ENCODE data around the gene STAT5A. TPM values are rescaled to one million over a fixed set of nuclear protein-coding genes. Genes with fewer than 3 reads are reported as not detected.
A peak's percentile ranks its signal among the peaks of the same experiment; 100 is the strongest.
"Not testable (repeated sequence)": the region's sequence is repeated elsewhere in the genome, so short reads cannot be mapped to it uniquely, and the experiment has no call there.

Gene STAT5A
- total RNA-seq, 1 donor from 2014 or later, result 346 TPM

DNA sequence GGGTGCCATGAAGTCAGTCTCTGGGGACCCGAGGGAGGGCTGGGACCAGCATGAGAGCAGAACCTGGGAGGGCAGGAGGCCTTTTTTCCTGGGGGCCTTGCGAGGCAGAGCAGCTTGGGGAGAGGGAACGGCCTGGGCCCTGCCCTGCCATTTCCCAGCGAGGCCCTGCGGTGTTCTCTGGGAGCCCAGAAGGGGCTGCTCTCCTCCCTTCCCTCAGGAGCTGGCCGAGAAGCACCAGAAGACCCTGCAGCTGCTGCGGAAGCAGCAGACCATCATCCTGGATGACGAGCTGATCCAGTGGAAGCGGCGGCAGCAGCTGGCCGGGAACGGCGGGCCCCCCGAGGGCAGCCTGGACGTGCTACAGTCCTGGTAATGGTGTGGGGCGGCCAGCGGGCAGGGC, 11.6 kb downstream of the STAT5A start:
- intact Hi-C loops (cut with micrococcal nuclease); DNase-seq; H3K9me3 Mint-ChIP-seq; H3K27me3 Mint-ChIP-seq; H3K4me3 Mint-ChIP-seq; H3K27ac Mint-ChIP-seq: not testable (repeated sequence)
- peaks cover 66% of the 10 kb centered on the region for H3K36me3 Mint-ChIP-seq (ENCODE audit: low read depth)
- H3K4me1 Mint-ChIP-seq, result peaks cover 27% of the 10 kb centered on the region

DNA sequence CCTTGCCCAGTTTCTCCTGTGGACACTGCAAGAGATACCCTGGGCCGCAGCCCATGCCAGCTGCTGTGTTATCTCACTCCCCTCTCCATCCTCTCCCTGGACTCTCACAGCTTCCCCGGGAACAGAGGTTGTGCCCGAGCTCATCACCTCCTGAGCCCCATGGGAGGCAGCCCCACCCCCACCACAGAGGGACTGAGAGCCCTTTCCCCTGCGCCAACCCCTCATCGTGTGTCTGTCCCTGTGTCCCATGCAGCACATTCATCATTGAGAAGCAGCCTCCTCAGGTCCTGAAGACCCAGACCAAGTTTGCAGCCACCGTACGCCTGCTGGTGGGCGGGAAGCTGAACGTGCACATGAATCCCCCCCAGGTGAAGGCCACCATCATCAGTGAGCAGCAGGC, 12.7 kb downstream of the STAT5A start:
- H3K27ac Mint-ChIP-seq, result no peak overlapping the region
- H3K4me1 Mint-ChIP-seq, result peaks cover 22% of the 10 kb centered on the region
- no peak overlapping the region for H3K4me3 Mint-ChIP-seq
- H3K27me3 Mint-ChIP-seq, result no peaks in the 10 kb centered on the region
- no peaks in the 10 kb centered on the region for H3K9me3 Mint-ChIP-seq
- peaks cover 62% of the 10 kb centered on the region for H3K36me3 Mint-ChIP-seq (ENCODE audit: low read depth)
- intact Hi-C loops (cut with micrococcal nuclease), result no loop called here
- DNase-seq, result no peak

DNA sequence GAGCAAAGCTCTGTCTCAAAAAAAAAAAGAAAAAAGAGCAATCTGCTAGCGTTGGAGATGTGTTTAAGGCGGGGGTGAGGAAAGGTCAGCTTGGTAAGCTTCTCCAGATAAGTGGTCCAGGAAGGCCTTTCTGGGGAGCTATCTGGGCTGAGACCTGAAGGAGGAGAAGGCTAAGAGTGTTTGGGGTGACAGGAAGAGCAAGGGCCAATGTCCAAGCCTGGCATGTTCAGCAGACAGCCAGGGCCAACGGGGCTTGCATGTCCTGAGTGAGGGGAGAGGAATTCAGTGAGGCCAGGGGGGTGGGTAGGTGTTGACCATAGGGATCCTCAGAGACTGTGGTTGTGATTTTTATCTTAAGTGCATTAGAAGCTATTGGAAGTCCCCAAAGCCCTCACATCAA, 15.4 kb downstream of the STAT5A start:
- peaks cover 73% of the 10 kb centered on the region for H3K36me3 Mint-ChIP-seq (ENCODE audit: low read depth)
- H3K4me1 Mint-ChIP-seq, result peaks cover 20% of the 10 kb centered on the region
- no peaks in the 10 kb centered on the region for H3K9me3 Mint-ChIP-seq
- no peak for DNase-seq
- no peaks in the 10 kb centered on the region for H3K27me3 Mint-ChIP-seq
- peak overlapping the region; percentile 3 for H3K4me3 Mint-ChIP-seq
- peak overlapping the region; percentile 29 for H3K27ac Mint-ChIP-seq
- intact Hi-C loops (cut with micrococcal nuclease), result no loop called here

DNA sequence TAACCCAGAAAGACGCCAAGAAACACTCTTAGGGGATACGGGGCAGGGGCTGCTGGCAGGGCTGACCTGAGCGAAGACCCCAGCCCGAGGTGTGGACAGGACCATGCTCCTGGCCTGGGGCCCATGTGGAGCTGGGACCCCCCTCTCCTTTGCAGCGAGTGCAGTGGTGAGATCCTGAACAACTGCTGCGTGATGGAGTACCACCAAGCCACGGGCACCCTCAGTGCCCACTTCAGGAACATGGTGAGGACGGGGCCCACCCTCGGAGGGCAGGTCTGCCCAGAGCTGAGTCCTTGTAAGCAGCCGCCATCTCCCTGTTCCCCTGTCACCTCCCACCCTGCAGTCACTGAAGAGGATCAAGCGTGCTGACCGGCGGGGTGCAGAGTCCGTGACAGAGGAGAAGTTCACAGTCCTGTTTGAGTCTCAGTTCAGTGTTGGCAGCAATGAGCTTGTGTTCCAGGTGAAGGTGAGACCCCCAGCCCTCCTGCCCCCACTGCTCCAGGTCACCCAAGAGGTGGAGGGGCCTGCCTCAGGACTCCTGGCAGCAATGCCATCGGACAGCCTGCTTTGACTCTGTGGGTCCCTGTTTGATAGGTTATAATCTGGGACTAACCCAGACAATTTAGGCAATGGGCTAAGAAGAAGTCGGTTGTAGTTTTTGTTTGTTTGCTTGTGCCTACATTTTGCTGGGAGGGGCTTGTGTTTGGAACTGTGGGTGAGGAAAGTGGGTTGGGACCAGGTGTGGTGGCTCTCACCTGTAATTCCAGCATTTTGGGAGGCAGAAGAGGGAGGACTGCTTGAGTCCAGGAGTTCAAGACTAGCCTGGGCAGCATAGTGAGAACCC, 16.1 kb downstream of the STAT5A start:
- H3K9me3 Mint-ChIP-seq, result no peaks in the 10 kb centered on the region
- H3K27ac Mint-ChIP-seq, result peak overlapping the region; percentile 30
- H3K36me3 Mint-ChIP-seq (ENCODE audit: low read depth), result peaks cover 76% of the 10 kb centered on the region
- H3K4me3 Mint-ChIP-seq, result no peak overlapping the region
- DNase-seq, result no peak
- H3K27me3 Mint-ChIP-seq, result no peaks in the 10 kb centered on the region
- H3K4me1 Mint-ChIP-seq, result peaks cover 25% of the 10 kb centered on the region
- intact Hi-C loops (cut with micrococcal nuclease), result no loop called here

DNA sequence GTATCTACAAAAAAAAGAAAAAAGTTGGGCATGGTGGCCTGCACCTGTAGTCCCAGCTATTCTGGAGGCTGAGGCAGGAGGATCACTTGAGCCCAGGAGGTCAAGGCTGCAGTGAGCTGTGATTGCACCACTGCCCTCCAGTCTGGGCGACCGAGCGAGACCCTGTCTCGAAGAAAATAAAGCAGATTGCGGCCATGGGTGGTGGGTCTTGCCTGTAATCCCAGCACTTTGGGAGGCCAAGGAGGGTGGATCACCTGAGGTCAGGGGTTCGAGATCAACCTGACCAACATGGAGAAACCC, 16.7 kb downstream of the STAT5A start:
- H3K9me3 Mint-ChIP-seq; H3K27me3 Mint-ChIP-seq; H3K4me3 Mint-ChIP-seq; intact Hi-C loops (cut with micrococcal nuclease); DNase-seq: not testable (repeated sequence)
- Mint-ChIP-seq H3K36me3 (ENCODE audit: low read depth) (peaks cover 81% of the 10 kb centered on the region), H3K4me1 (peaks cover 31% of the 10 kb centered on the region), H3K27ac (peak overlapping the region; percentile 30)

GRCh38 chr17:42305543-42306384, 17.5 kb downstream of the STAT5A start:
- Mint-ChIP-seq H3K36me3 (ENCODE audit: low read depth) (peaks cover 88% of the 10 kb centered on the region), H3K27ac (peak overlapping the region; percentile 69), H3K9me3 (no peaks in the 10 kb centered on the region), H3K27me3 (no peaks in the 10 kb centered on the region), H3K4me3 (peak overlapping the region; percentile 17), H3K4me1 (peaks cover 39% of the 10 kb centered on the region)
- peak; percentile 74 for DNase-seq
- intact Hi-C loops (cut with micrococcal nuclease), result no loop called here

DNA sequence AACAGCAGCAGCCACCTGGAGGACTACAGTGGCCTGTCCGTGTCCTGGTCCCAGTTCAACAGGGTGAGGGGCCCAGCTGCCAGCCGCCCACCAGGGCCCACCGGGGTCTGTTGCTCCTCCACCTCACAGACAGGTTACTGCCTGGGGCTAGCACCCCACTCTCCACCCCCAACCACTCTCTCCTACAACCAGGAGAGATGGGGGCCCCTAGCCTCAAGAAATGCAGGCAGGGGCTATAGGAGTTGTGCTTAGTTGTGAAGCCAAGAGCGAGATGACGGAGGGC, 18.0 kb downstream of the STAT5A start:
- peaks cover 88% of the 10 kb centered on the region for H3K36me3 Mint-ChIP-seq (ENCODE audit: low read depth)
- H3K27me3 Mint-ChIP-seq, result no peaks in the 10 kb centered on the region
- DNase-seq, result no peak
- no peaks in the 10 kb centered on the region for H3K9me3 Mint-ChIP-seq
- peaks cover 44% of the 10 kb centered on the region for H3K4me1 Mint-ChIP-seq
- intact Hi-C loops (cut with micrococcal nuclease), result no loop called here
- H3K27ac Mint-ChIP-seq, result peak overlapping the region; percentile 69
- H3K4me3 Mint-ChIP-seq, result no peak overlapping the region

DNA sequence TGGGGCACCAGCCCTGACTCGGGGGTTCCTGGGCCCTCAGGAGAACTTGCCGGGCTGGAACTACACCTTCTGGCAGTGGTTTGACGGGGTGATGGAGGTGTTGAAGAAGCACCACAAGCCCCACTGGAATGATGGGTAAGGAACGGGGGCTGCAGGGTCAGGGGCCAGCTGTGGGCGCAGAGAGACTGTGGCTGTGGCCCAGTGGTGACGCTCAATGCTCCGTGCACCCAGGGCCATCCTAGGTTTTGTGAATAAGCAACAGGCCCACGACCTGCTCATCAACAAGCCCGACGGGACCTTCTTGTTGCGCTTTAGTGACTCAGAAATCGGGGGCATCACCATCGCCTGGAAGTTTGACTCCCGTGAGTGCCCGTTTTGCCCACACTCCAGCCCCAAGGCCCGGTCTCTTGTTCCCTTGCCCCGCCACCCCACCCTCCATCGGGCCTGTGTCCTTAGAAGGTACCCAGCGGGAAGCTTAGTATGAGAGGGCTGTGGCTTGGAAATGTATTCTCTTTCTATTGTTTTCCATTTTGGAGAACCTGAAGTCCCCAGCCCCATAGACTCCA, 19.1 kb downstream of the STAT5A start:
- intact Hi-C loops (cut with micrococcal nuclease), result no loop called here
- Mint-ChIP-seq H3K9me3 (no peaks in the 10 kb centered on the region), H3K4me1 (peaks cover 50% of the 10 kb centered on the region), H3K27me3 (no peaks in the 10 kb centered on the region), H3K4me3 (no peak overlapping the region), H3K36me3 (ENCODE audit: low read depth) (peaks cover 85% of the 10 kb centered on the region), H3K27ac (peak overlapping the region; percentile 73)
- no peak for DNase-seq

DNA sequence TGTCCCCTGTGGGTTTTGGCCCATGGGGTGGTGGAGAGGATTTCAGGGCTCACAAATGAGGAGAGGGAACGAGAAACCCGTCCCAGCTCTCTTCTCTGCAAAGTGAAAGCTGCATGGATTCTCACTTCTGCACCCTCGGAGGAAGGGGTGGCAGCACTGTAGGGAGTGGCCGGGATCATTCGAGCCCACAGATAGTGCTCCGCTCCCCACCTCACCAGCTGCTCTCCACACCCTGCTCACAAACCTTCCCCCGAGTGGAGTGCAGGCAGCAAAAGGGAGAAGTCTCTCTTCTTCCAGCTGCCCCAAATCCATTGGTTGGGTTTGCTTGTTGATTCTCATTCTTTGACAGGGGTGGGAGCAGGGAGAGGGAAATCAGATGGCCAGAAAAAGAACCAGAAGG, 20.1 kb downstream of the STAT5A start:
- H3K4me1 Mint-ChIP-seq, result peaks cover 57% of the 10 kb centered on the region
- no peak overlapping the region for H3K4me3 Mint-ChIP-seq
- peaks cover 84% of the 10 kb centered on the region for H3K36me3 Mint-ChIP-seq (ENCODE audit: low read depth)
- DNase-seq, result no peak
- H3K27me3 Mint-ChIP-seq, result no peaks in the 10 kb centered on the region
- peak overlapping the region; percentile 67 for H3K27ac Mint-ChIP-seq
- H3K9me3 Mint-ChIP-seq, result no peaks in the 10 kb centered on the region
- intact Hi-C loops (cut with micrococcal nuclease), result loop anchor here (1.0 kb wide), 1 partner anchor 86 kb away; no protein-coding TSS in a partner anchor

GRCh38 chr17:42309142-42309541, 20.8 kb downstream of the STAT5A start:
- Mint-ChIP-seq H3K9me3 (no peaks in the 10 kb centered on the region), H3K36me3 (ENCODE audit: low read depth) (peaks cover 84% of the 10 kb centered on the region), H3K27ac (peak overlapping the region; percentile 84), H3K4me3 (no peak overlapping the region), H3K27me3 (no peaks in the 10 kb centered on the region), H3K4me1 (peaks cover 59% of the 10 kb centered on the region)
- intact Hi-C loops (cut with micrococcal nuclease), result no loop called here
- DNase-seq, result no peak

DNA sequence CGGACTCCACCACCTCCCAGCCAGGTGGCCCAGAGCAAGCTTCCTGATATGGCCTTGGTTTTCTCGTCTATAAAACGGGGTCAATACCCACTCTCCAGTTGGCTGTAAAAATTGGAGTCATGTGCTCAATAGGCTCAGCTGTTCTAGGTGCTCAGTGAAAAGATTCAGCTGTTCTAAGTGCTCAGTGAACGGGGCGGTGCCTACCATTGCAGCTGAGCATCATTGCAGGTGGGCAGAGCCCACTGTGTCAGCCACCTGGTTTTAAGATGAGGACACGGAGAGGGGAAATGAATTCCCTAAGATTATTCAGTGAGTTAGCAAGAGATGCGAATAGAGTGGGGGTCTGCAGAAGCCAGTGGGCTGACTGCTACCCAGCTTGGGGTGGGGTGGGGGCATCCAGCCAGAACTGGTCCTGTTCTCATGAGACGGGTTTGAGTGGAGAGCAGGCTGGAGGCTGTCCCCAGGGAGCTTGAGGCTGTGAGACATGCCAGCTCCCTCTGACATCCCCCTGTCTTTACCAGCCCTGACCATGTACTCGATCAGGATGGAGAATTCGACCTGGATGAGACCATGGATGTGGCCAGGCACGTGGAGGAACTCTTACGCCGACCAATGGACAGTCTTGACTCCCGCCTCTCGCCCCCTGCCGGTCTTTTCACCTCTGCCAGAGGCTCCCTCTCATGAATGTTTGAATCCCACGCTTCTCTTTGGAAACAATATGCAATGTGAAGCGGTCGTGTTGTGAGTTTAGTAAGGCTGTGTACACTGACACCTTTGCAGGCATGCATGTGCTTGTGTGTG, 21.9 kb downstream of the STAT5A start:
- Mint-ChIP-seq H3K9me3 (no peaks in the 10 kb centered on the region), H3K27me3 (no peaks in the 10 kb centered on the region), H3K27ac (peak overlapping the region; percentile 84), H3K4me3 (peak overlapping the region; percentile 81), H3K36me3 (ENCODE audit: low read depth) (peaks cover 77% of the 10 kb centered on the region), H3K4me1 (peaks cover 57% of the 10 kb centered on the region)
- intact Hi-C loops (cut with micrococcal nuclease), result loop anchor here (5.0 kb wide), 1 partner anchor 217 kb away; no protein-coding TSS in a partner anchor
- no peak for DNase-seq

- H3K4me1 Mint-ChIP-seq, result peaks cover 63% of the 10 kb centered on the region
Measured at GRCh38 chr17:42310787-42311215, 22.5 kb downstream of the STAT5A start.

DNA sequence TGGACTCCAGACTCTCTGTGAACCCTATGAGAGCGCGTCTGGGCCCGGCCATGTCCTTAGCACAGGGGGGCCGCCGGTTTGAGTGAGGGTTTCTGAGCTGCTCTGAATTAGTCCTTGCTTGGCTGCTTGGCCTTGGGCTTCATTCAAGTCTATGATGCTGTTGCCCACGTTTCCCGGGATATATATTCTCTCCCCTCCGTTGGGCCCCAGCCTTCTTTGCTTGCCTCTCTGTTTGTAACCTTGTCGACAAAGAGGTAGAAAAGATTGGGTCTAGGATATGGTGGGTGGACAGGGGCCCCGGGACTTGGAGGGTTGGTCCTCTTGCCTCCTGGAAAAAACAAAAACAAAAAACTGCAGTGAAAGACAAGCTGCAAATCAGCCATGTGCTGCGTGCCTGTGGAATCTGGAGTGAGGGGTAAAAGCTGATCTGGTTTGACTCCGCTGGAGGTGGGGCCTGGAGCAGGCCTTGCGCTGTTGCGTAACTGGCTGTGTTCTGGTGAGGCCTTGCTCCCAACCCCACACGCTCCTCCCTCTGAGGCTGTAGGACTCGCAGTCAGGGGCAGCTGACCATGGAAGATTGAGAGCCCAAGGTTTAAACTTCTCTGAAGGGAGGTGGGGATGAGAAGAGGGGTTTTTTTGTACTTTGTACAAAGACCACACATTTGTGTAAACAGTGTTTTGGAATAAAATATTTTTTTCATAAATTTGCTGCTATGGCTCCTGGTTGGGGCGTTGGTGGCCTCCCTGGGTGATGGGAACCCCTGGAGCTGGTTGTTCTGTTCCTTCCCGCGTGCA, 23.1 kb downstream of the STAT5A start:
- intact Hi-C loops (cut with micrococcal nuclease), result loop anchor here (1.0 to 5.0 kb wide), 3 partner anchors 21 to 216 kb away; no protein-coding TSS in a partner anchor
- H3K27ac Mint-ChIP-seq, result peak overlapping the region; percentile 77
- peak; percentile 66 for DNase-seq
- H3K4me1 Mint-ChIP-seq, result peaks cover 61% of the 10 kb centered on the region
- H3K27me3 Mint-ChIP-seq, result no peaks in the 10 kb centered on the region
- H3K9me3 Mint-ChIP-seq, result no peaks in the 10 kb centered on the region
- peak overlapping the region; percentile 81 for H3K4me3 Mint-ChIP-seq
- peaks cover 77% of the 10 kb centered on the region for H3K36me3 Mint-ChIP-seq (ENCODE audit: low read depth)

More at GRCh38 chr17:42310787-42311215, 22.5 kb downstream of the STAT5A start:
- H3K36me3 Mint-ChIP-seq (ENCODE audit: low read depth), result peaks cover 81% of the 10 kb centered on the region
- H3K27ac Mint-ChIP-seq, result peak overlapping the region; percentile 77
- DNase-seq, result peak; percentile 65
- no peaks in the 10 kb centered on the region for H3K9me3 Mint-ChIP-seq
- peak overlapping the region; percentile 81 for H3K4me3 Mint-ChIP-seq
- intact Hi-C loops (cut with micrococcal nuclease), result loop anchor here (5.0 kb wide), 1 partner anchor 216 kb away; no protein-coding TSS in a partner anchor
- H3K27me3 Mint-ChIP-seq, result no peaks in the 10 kb centered on the region
